HepG2 (cell line): ENCODE measurements around the gene UBL7. TPM values are rescaled to one million over a fixed set of nuclear protein-coding genes. Genes with fewer than 3 reads are reported as not detected.

Experiments
- AGO2 ChIP-seq: fragments of 200-400 bp; formaldehyde crosslinking; optimal IDR thresholded peaks from 2 replicates; pipeline ENCODE3; 2017; ENCODE audit warnings: mild to moderate bottlenecking, low read depth, low read length, moderate library complexity
- ARNT2 ChIP-seq: sonication (generic); formaldehyde crosslinking; IDR thresholded peaks from 2 replicates; pipeline ENCODE4 v1.8.0; 2022; ENCODE audit warnings: mild to moderate bottlenecking, low read depth, missing genetic modification reagents, moderate library complexity
- ATAD3A ChIP-seq: sonication (generic); formaldehyde crosslinking; IDR thresholded peaks from 2 replicates; pipeline ENCODE4 v1.4.0; 2020; ENCODE audit warnings: missing genetic modification reagents
- BRD4 ChIP-seq: sonication (generic); formaldehyde crosslinking; IDR thresholded peaks from 2 replicates; pipeline ENCODE4 v1.4.0; 2020; ENCODE audit warnings: missing genetic modification reagents
- IRX3 ChIP-seq: sonication (generic); formaldehyde crosslinking; IDR thresholded peaks from 2 replicates; pipeline ENCODE4 v1.8.1; 2023; ENCODE audit warnings: mild to moderate bottlenecking, low read depth, missing genetic modification reagents, borderline replicate concordance
- MLXIP ChIP-seq: sonication (generic); formaldehyde crosslinking; IDR thresholded peaks from 2 replicates; pipeline ENCODE4 v1.9.0; 2021; ENCODE audit warnings: missing genetic modification reagents, borderline replicate concordance
- MYC ChIP-seq: sonication (generic); formaldehyde crosslinking; IDR thresholded peaks from 2 replicates; pipeline ENCODE4 v1.9.0; 2021; ENCODE audit warnings: missing genetic modification reagents, borderline replicate concordance
- NCOA1 ChIP-seq: sonication (generic); formaldehyde crosslinking; IDR thresholded peaks from 2 replicates; pipeline ENCODE4 v1.9.0; 2021; ENCODE audit warnings: missing genetic modification reagents
- PHB2 ChIP-seq: fragments of 450-650 bp; IDR thresholded peaks from 2 replicates; pipeline ENCODE4 v1.6.1; 2018; ENCODE audit not compliant: partially characterized antibody
- SKI ChIP-seq: fragments of 450-650 bp; IDR thresholded peaks from one replicate; pipeline ENCODE4 v1.6.1; 2018; ENCODE audit warnings: mild to moderate bottlenecking; ENCODE audit not compliant: partially characterized antibody
- TCF7 ChIP-seq: sonication (generic); IDR thresholded peaks from 2 replicates; pipeline ENCODE4 v1.6.1; 2016; ENCODE audit warnings: antibody characterized with exemption, low read depth
- YY1 ChIP-seq: IDR thresholded peaks from 2 replicates; pipeline ENCODE4 v1.6.1; 2011; ENCODE audit warnings: low read length, low read depth, moderate library complexity, mild to moderate bottlenecking; ENCODE audit not compliant: insufficient read depth, insufficient replicate concordance
- ZC3H4 ChIP-seq: sonication (generic); formaldehyde crosslinking; IDR thresholded peaks from 2 replicates; pipeline ENCODE4 v1.4.0; 2020; ENCODE audit warnings: missing genetic modification reagents, borderline replicate concordance
- ZNF24 ChIP-seq: fragments of 450-650 bp; IDR thresholded peaks from 2 replicates; pipeline ENCODE4 v1.6.1; 2017; ENCODE audit warnings: antibody characterized with exemption, mild to moderate bottlenecking
- ZNF274 ChIP-seq: sonication (generic); formaldehyde crosslinking; IDR thresholded peaks from 2 replicates; pipeline ENCODE4 v1.5.1; 2020; ENCODE audit warnings: mild to moderate bottlenecking, missing genetic modification reagents
- ZNF34 ChIP-seq: sonication (generic); formaldehyde crosslinking; IDR thresholded peaks from 2 replicates; pipeline ENCODE4 v1.4.0; 2020; ENCODE audit warnings: mild to moderate bottlenecking, missing genetic modification reagents, borderline replicate concordance
- ZNF546 ChIP-seq: sonication (generic); formaldehyde crosslinking; conservative IDR thresholded peaks from 2 replicates; pipeline ENCODE4 v1.8.1; 2023; ENCODE audit warnings: mild to moderate bottlenecking, missing genetic modification reagents
- ZNF776 ChIP-seq: sonication (generic); formaldehyde crosslinking; IDR thresholded peaks from 2 replicates; pipeline ENCODE4 v1.4.0; 2020; ENCODE audit warnings: mild to moderate bottlenecking, missing genetic modification reagents
- ZNF792 ChIP-seq: IDR thresholded peaks from 2 replicates; pipeline ENCODE4 v1.6.1; 2016
- ZSCAN9 ChIP-seq: IDR thresholded peaks from 2 replicates; pipeline ENCODE4 v1.6.1; 2016; ENCODE audit warnings: borderline replicate concordance
- polyA plus RNA-seq, 8 experiments: library from polyadenylated mRNA; depleted of rRNA in 3 of 8; stranded (reverse) in 7 of 8; unstranded in 1 of 8; fragments of >200 nt; fragmentation: Illumina TruSeq in 4 of 8; extraction: Trizol in 4 of 8; gene quantifications; 2 replicates each; pipeline versions ENCODE4 v1.2.1 to v1.2.3, GENCODE V29; 2011 to 2016; ENCODE audit warnings: low read depth in 4 of 8, missing spikeins in 1 of 8, mixed read lengths in 1 of 8; ENCODE audit not compliant: insufficient read depth in 1 of 8
- total RNA-seq, 5 experiments: library from RNA; depleted of rRNA; stranded (reverse); fragments of >200 nt; fragmentation: Illumina TruSeq; extraction: Trizol; gene quantifications; 2 replicates each; pipeline ENCODE4 v1.2.3, GENCODE V29; 2016; ENCODE audit warnings: low read depth in 1 of 5
- TF ChIP-seq, protein P1 (sequence below): IDR thresholded peaks from 2 replicates; pipeline ENCODE4 v1.6.1; 2016; ENCODE audit warnings: mild to moderate bottlenecking, missing biosample characterization, missing genetic modification reagents
- TF ChIP-seq, protein P2 (sequence below): sonication (generic); formaldehyde crosslinking; IDR thresholded peaks from 2 replicates; pipeline ENCODE4 v1.5.0; 2020; ENCODE audit warnings: mild to moderate bottlenecking, low read depth, missing genetic modification reagents, borderline replicate concordance
- TF ChIP-seq, protein P3 (sequence below): sonication (generic); formaldehyde crosslinking; IDR thresholded peaks from 2 replicates; pipeline ENCODE4 v1.5.1; 2020; ENCODE audit warnings: mild to moderate bottlenecking, missing genetic modification reagents, moderate library complexity
- TF ChIP-seq, protein P4 (sequence below): sonication (generic); formaldehyde crosslinking; IDR thresholded peaks from 2 replicates; pipeline ENCODE4 v1.5.0; 2020; ENCODE audit warnings: mild to moderate bottlenecking, missing genetic modification reagents, moderate library complexity

Gene UBL7
- total and polyA plus RNA-seq, 2 of the 13 experiments (the other 11 are each of a cell fraction or from before 2014, with no cell fraction given) = 55.0 to 63.5 TPM

- no peak for TF ChIP-seq ZNF24
- TF ChIP-seq ZNF274 (CRISPR knock-in tag) = peak; percentile 50; the same call in 1 of the 2 replicates
- TF ChIP-seq SKI = peak; percentile 79
- TF ChIP-seq, protein P1, sequence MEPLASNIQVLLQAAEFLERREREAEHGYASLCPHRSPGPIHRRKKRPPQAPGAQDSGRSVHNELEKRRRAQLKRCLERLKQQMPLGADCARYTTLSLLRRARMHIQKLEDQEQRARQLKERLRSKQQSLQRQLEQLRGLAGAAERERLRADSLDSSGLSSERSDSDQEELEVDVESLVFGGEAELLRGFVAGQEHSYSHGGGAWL (CRISPR knock-in tag) = no peak
- peak; percentile 72; the same call in 1 of the 2 replicates for TF ChIP-seq ZNF776
- peak; percentile 58 for TF ChIP-seq YY1
- TF ChIP-seq NCOA1 = no peak
- TF ChIP-seq, protein P2, sequence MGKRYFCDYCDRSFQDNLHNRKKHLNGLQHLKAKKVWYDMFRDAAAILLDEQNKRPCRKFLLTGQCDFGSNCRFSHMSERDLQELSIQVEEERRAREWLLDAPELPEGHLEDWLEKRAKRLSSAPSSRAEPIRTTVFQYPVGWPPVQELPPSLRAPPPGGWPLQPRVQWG (CRISPR knock-in tag) = no peak
- peak; percentile 89 for TF ChIP-seq AGO2
- no peak for TF ChIP-seq ATAD3A (CRISPR knock-in tag)
- 0 out of 2 replicates have a peak, but pooled peaks have one; percentile 13 for TF ChIP-seq ZNF34 (CRISPR knock-in tag)
- 0 out of 2 replicates have a peak, but pooled peaks have one; percentile 42 for TF ChIP-seq BRD4 (CRISPR knock-in tag)
- peak; percentile 57; the same call in 1 of the 2 replicates for TF ChIP-seq MLXIP
- no peak for TF ChIP-seq PHB2
- TF ChIP-seq TCF7 = no peak
- TF ChIP-seq ZNF546 (CRISPR knock-in tag) = 0 out of 2 replicates have a peak, but pooled peaks have one; percentile 77
- TF ChIP-seq ZNF792 = no peak; the same call in 1 of the 2 replicates
- TF ChIP-seq ZC3H4 = no peak
- 0 out of 2 replicates have a peak, but pooled peaks have one; percentile 65 for TF ChIP-seq IRX3 (CRISPR knock-in tag)
- TF ChIP-seq, protein P3, sequence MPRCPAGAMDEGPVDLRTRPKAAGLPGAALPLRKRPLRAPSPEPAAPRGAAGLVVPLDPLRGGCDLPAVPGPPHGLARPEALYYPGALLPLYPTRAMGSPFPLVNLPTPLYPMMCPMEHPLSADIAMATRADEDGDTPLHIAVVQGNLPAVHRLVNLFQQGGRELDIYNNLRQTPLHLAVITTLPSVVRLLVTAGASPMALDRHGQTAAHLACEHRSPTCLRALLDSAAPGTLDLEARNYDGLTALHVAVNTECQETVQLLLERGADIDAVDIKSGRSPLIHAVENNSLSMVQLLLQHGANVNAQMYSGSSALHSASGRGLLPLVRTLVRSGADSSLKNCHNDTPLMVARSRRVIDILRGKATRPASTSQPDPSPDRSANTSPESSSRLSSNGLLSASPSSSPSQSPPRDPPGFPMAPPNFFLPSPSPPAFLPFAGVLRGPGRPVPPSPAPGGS (CRISPR knock-in tag) = peak; percentile 68; the same call in 1 of the 2 replicates
- TF ChIP-seq, protein P4, sequence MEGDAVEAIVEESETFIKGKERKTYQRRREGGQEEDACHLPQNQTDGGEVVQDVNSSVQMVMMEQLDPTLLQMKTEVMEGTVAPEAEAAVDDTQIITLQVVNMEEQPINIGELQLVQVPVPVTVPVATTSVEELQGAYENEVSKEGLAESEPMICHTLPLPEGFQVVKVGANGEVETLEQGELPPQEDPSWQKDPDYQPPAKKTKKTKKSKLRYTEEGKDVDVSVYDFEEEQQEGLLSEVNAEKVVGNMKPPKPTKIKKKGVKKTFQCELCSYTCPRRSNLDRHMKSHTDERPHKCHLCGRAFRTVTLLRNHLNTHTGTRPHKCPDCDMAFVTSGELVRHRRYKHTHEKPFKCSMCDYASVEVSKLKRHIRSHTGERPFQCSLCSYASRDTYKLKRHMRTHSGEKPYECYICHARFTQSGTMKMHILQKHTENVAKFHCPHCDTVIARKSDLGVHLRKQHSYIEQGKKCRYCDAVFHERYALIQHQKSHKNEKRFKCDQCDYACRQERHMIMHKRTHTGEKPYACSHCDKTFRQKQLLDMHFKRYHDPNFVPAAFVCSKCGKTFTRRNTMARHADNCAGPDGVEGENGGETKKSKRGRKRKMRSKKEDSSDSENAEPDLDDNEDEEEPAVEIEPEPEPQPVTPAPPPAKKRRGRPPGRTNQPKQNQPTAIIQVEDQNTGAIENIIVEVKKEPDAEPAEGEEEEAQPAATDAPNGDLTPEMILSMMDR (CRISPR knock-in tag) = peak; percentile 10; the same call in 1 of the 2 replicates
- TF ChIP-seq ZSCAN9 (CRISPR knock-in tag) = no peak
- peak; percentile 83 for TF ChIP-seq ARNT2 (CRISPR knock-in tag)
- TF ChIP-seq MYC (CRISPR knock-in tag) = 0 out of 2 replicates have a peak, but pooled peaks have one; percentile 34
These were observed 27.2 kb downstream of the UBL7 start, which contains the start of gene SEMA7A (continued) for GRCh38 chr15:74433592-74434262.
